Urothelium cell line (cell line): ENCODE results near the gene CYP26B1.

Experiments
- DNase-seq: peaks from one replicate; pipeline ENCODE4 v3.0.0; 2011; ENCODE audit warnings: low spot score, mixed read lengths
- FAIRE-seq: peaks from 2 replicates; lab custom pipeline; 2011; peaks lifted over from hg19 to GRCh38; lab: Jason Lieb, UNC

Gene CYP26B1

GRCh38 chr2:72155737-72156136, 8.1 kb upstream of the CYP26B1 start:
- DNase-seq (no peak), FAIRE-seq (no peak)

DNA sequence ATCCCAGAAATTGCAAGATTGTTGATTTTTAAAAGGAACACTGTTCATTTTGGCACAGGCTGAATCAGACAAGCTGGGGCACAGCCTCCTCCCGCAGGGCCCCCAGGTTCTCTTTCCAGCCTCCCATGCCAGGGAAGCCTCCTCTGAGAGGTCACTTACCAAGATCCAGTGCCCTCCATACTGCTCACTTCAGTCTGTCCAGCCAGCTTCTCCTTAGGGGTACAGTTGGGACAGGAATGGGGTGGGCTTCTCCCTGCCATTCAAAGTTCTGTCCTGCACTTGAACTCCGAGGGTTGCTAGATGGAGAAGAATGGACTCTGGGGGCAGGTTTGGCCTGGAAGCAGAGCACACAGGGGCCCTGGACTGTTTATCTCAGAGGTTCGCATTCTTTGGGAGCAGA, 7.5 kb upstream of the CYP26B1 start:
- no peak for FAIRE-seq

GRCh38 chr2:72154386-72154975, 6.8 kb upstream of the CYP26B1 start:
- FAIRE-seq (no peak), DNase-seq (no peak)

More for the DNA sequence above, 7.5 kb upstream of the CYP26B1 start:
- no peak for DNase-seq

DNA sequence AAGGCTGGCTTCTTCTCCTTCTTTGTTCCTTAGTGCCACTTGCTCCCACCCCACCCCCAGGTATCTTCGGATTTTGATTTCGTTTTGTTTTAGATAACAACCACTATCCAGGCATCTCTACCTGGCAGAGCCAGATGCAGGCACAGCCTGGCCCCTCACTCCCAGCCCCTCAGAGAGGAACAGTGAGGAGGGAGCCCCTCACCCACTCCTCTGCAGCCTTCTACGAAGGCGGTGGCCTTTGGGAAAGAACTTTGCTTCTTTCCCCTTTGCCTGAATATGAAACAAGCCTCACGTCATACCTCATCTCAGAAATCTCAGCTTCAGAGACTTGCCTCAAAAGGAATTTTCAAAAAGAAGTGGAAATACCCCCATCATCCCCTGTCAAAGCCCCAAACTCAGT, 6.3 kb upstream of the CYP26B1 start:
- no peak for FAIRE-seq
- DNase-seq, result no peak

GRCh38 chr2:72153026-72153791, 5.5 kb upstream of the CYP26B1 start:
- no peak for DNase-seq
- no peak for FAIRE-seq

- no peak for FAIRE-seq
- no peak for DNase-seq
These were observed 3.2 kb upstream of the CYP26B1 start for GRCh38 chr2:72150861-72151356.

DNA sequence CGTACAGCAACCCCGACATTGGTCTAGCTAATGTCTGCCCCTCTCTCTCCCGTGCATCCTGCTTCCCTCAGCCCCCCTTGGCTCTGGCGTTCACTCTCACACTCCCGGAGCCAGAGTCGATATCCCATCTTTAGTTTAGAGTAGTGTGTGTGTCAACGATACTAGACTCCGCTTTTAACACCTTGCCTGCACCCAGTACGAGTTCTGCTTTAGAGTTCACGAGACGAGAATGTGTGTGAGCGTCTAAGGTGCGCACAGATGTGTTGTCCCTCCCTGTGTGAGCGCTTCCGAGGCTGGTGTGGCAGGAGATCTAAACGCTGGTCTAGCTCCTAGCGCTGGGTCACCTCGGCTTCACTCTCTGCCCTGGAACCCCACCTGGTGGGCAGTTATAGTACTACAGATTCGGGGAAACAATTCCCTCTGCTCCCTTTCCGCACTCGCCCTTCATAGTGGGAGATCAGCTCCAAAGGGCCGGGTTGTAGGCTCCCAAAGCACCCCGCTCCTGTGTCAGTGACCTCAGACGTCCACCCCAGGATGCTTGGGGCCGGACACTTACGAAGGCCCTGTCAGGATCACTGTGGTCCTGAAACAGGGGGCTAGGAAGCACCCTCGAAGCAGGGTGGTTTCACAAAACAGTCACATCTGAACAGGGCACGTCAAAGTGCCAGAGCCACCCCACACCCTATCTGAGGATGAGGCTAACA, 2.6 kb upstream of the CYP26B1 start:
- DNase-seq (peak; percentile 88), FAIRE-seq (peak; percentile 79)

DNA sequence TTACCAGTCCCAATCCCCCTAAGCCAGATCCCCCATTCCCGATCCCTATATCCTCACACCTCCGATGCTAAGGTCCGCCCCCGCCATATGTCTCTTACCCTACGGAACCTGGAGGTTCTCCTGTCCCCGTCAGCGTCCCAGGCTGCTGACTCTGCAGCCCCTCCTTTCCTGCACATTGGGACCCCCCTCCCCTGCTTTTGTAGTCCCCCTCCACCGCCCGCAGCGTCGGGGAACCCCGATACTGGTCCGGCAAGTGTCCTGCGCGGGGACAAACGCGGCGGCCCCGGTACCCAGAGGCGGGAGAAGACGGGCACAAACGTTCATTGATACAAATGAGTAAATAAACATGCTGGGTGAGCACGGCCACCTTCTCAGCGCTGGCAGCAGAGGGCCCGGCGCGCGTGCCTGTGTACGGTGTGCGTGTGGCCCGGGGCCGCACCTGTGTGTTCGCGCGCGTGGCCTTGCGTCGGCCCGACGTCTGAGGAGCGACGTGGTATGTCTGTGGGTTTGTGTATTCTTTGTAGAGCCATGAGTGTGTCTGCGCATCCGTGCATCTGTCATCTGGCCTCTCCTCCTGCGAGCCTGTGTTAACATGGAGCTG, 2.0 kb upstream of the CYP26B1 start:
- FAIRE-seq, result peak; percentile 89
- DNase-seq, result no peak

DNA sequence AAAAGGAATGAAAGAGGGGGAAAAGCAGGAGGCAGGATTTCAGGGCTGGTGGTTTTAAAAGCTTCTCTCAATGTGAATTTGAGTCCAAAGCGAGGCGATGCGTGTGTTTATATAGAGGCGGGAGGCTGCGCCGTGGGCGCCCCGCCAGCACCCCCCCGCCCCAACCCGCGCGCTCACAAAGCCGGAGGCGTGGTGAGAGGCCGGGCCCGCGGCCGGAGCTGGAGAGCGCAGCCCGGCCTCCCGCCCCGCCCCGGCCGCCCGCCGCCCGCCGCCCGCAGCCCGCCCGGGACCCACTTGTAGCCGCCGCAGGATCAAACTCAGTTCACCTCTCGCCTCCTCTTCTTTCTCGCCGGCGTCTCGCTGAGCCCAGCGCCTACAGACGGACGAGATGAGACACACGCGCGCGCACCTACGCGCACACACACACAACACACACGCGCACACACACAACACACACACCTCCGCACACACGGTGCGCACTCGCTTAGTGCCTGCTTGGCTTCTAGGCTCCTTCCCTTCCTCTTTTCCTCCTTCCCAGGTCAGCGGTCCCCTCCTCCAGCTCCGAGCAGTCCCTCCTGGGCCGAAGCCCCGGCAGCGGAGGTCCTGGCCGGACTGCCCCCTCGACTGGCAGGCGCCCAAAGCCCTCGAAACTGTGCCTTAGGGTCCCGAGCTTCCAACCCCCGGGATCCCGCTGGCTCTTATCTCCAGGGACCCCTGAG, 1.3 kb upstream of the CYP26B1 start:
- DNase-seq (peak; percentile 63), FAIRE-seq (peak; percentile 62)

- FAIRE-seq, result no peak
- DNase-seq, result peak; percentile 52
These were observed 558 bp upstream of the CYP26B1 start for GRCh38 chr2:72148003-72148836.

GRCh38 chr2:72146347-72147302, 1.0 kb downstream of the CYP26B1 start:
- DNase-seq, result no peak
- no peak for FAIRE-seq

DNA sequence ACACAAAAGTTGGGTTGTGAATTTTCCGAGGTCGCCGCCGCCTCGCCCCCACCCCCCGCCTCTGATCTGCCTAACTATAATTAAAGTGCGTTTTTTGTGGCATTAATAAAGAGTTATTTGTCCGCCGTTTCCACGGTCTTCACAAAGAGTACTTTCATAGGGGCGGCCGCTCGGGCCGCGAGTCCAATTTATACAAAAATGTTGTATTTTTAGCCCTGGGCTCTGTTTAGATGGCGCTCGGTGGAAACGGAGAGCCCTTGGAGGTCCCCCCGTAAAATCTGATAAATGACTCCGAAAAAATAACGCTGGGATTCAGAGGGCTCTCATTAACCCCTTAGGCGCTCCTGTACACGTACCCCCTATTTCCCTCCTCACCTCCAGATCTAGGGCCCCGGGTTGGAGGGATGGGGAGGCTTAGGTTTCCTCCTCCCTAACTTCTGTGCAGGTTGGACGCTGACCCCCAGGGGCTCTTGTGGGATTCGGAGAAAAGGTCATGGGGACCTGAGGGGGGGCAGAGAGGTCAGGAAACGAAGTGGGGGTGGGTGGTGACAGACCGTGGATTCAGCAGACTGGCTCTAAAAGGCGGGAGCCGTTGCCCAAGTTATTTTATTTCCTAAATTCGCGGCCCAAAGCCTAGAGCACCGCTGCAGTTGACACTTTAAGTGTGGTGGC, 1.9 kb downstream of the CYP26B1 start:
- DNase-seq (no peak), FAIRE-seq (no peak)

DNA sequence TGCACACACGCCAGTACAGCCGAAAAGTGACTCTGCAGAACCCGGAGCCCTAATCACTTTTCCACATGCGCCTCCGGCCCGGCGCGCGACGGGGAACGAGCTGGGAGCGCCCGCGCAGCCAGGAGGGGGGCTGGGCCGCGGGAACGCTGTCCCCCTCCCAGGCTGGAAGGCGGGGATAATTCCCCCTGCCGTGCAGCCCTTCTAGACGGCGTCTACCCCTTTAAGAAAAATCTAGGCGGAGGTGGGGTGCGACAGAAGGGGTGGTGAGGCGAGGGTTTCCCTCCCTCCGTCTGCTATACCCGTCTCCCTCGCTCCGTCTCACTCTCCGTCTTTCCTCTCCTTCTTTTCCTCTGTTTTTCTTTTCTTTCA, 2.4 kb downstream of the CYP26B1 start:
- peak; percentile 86 for DNase-seq
- peak; percentile 95 for FAIRE-seq

GRCh38 chr2:72144632-72145288, 2.9 kb downstream of the CYP26B1 start:
- DNase-seq (peak; percentile 89), FAIRE-seq (no peak)

- FAIRE-seq (no peak), DNase-seq (no peak)
These were observed 3.4 kb downstream of the CYP26B1 start for GRCh38 chr2:72144274-72144631.

DNA sequence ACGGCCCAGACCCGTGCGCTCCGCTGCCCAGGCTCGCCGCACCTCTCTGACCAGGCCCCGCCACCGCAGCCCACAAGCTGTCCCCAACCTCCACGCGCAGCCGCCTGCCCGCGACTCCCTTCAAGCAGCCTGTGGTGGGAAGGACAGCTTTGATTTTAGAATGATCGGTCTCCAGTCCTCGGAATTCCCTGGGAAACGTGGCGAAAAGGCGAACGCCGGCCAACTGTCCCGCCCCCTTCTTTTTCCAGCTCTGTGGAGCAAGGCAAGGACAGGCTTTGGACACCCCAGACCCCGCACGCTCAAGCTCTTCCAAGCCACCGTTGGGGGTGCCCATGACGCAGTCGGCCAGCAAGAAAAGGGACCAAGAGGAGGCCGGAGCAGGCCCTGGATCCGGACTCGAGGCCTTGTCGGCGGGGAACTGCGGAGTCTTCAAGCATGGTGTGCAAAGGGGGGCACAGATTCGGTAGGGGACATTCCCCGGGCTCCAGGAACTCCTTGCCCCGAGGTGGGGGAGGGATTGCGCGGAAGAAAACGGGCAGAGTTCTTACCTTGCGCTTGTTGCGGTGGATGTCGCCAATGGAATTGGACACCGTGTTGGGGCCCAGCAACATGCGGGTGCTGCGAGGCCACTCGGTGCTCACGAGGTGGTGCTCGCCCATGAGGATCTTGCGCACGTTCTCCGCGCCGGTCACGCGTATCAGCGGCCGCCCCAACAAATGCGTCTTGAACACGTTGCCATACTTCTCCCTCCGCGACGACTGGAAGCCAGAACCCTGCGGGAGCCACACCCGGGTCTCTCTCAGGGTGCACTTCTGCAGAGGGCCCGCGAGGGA, 4.0 kb downstream of the CYP26B1 start:
- FAIRE-seq (no peak), DNase-seq (no peak)
